ENCODE results near the gene DENND1A.

DNA sequence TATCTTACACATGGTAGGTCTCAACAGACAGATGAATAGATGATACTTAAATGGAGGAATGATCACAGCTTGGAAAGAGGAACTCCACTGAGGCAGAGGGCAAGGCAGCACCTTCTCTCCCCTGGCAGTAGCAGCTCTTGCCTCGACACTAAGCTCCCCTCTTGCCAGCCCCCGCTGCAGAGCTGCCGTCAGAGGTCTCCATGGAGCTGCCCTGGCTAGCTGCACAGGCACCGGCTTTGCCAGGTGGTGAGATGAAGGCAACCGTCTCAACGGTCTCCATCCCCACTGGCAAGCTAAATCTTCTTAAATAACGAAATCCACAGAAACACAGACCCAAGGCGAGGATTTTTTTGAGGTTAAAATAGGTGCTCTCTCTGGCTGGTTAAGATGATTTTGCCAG is 492.7 kb downstream of the DENND1A start:
- TF ChIP-seq REST (IDR thresholded peaks at IDR 0.05; ENCODE audit: insufficient read depth in 1 of 2, low read depth in 2 of 2, low read length in 2 of 2) (no peak), POLR2AphosphoS5 (IDR thresholded peaks at IDR 0.05; ENCODE audit: low read depth, low read length) (no peak), TAF1 (IDR thresholded peaks at IDR 0.05; ENCODE audit: borderline replicate concordance, insufficient read depth, low read length) (no peak), SIN3A (IDR thresholded peaks at IDR 0.05; ENCODE audit: borderline replicate concordance, insufficient read depth, low read length) (no peak)

Data from PFSK-1 (cell line).